Effector memory CD4-positive, alpha-beta T cell (primary cell): ENCODE data around the gene ASH1L.
"Not testable (repeated sequence)": the region's sequence is repeated elsewhere in the genome, so short reads cannot be mapped to it uniquely, and the experiment has no call there.

Experiments used
- DNase-seq, 3 donors: peaks; one replicate each; pipeline ENCODE4 v3.0.0-alpha.2; 2020
- H3K27ac ChIP-seq: 2 replicates; pipeline ENCODE4 v1.7.0; 2013; ENCODE audit warnings: mild to moderate bottlenecking, low read length, moderate library complexity; ENCODE audit not compliant: insufficient read depth, poor library complexity, severe bottlenecking
- H3K27me3 ChIP-seq: replicated peaks from 2 replicates; pipeline ENCODE4 v1.7.0; 2013; ENCODE audit warnings: mild to moderate bottlenecking, low read length; ENCODE audit not compliant: insufficient read depth, control insufficient read depth, poor library complexity, severe bottlenecking
- H3K36me3 ChIP-seq: 2 replicates; pipeline ENCODE4 v1.7.0; 2013; ENCODE audit warnings: mild to moderate bottlenecking, low read length, moderate library complexity; ENCODE audit not compliant: control insufficient read depth, insufficient read depth
- H3K4me1 ChIP-seq: 2 replicates; pipeline ENCODE4 v1.7.0; 2013; ENCODE audit warnings: low read length, mild to moderate bottlenecking; ENCODE audit not compliant: control insufficient read depth, insufficient read depth, poor library complexity, severe bottlenecking
- H3K4me3 ChIP-seq: 2 replicates; pipeline ENCODE4 v1.7.0; 2013; ENCODE audit warnings: low read length, low read depth, mild to moderate bottlenecking; ENCODE audit not compliant: insufficient read depth, poor library complexity, severe bottlenecking
- H3K9me3 ChIP-seq: 2 replicates; pipeline ENCODE4 v1.7.0; 2013; ENCODE audit warnings: mild to moderate bottlenecking, low read length, moderate library complexity; ENCODE audit not compliant: control insufficient read depth

ASH1L gene

GRCh38 chr1:155360051-155360450 is 202.6 kb downstream of the ASH1L start:
- H3K27ac ChIP-seq, result no peak overlapping the region
- H3K4me1 ChIP-seq, result no peaks in the 10 kb centered on the region
- H3K4me3 ChIP-seq, result no peak overlapping the region
- no peaks in the 10 kb centered on the region for H3K9me3 ChIP-seq
- H3K27me3 ChIP-seq, result no peaks in the 10 kb centered on the region
- no peak for DNase-seq
- H3K36me3 ChIP-seq, result peaks cover 31% of the 10 kb centered on the region

GRCh38 chr1:155352631-155353030 is 210.0 kb downstream of the ASH1L start:
- H3K9me3 ChIP-seq, result no peaks in the 10 kb centered on the region
- no peak overlapping the region for H3K4me3 ChIP-seq
- H3K4me1 ChIP-seq, result no peaks in the 10 kb centered on the region
- no peak for DNase-seq
- peaks cover 64% of the 10 kb centered on the region for H3K36me3 ChIP-seq
- no peak overlapping the region for H3K27ac ChIP-seq
- no peaks in the 10 kb centered on the region for H3K27me3 ChIP-seq

GRCh38 chr1:155342842-155343241 is 219.8 kb downstream of the ASH1L start:
- Histone ChIP-seq H3K36me3 (peaks cover 76% of the 10 kb centered on the region), H3K27me3 (no peaks in the 10 kb centered on the region), H3K9me3 (no peaks in the 10 kb centered on the region), H3K4me1 (no peaks in the 10 kb centered on the region), H3K4me3 (no peak overlapping the region), H3K27ac (no peak overlapping the region)
- no peak for DNase-seq

GRCh38 chr1:155339515-155340097 is 223.0 kb downstream of the ASH1L start:
- no peak overlapping the region for H3K4me3 ChIP-seq
- H3K27ac ChIP-seq, result no peak overlapping the region
- DNase-seq, result no peak
- no peaks in the 10 kb centered on the region for H3K27me3 ChIP-seq
- H3K9me3 ChIP-seq, result no peaks in the 10 kb centered on the region
- no peaks in the 10 kb centered on the region for H3K4me1 ChIP-seq
- peaks cover 71% of the 10 kb centered on the region for H3K36me3 ChIP-seq

- no peak for DNase-seq
- no peaks in the 10 kb centered on the region for H3K4me1 ChIP-seq
- no peaks in the 10 kb centered on the region for H3K9me3 ChIP-seq
- no peaks in the 10 kb centered on the region for H3K27me3 ChIP-seq
- H3K4me3 ChIP-seq, result no peak overlapping the region
- H3K27ac ChIP-seq, result no peak overlapping the region
- H3K36me3 ChIP-seq, result peaks cover 50% of the 10 kb centered on the region
Observed at GRCh38 chr1:155334962-155335361, 227.6 kb downstream of the ASH1L start.

- Histone ChIP-seq H3K36me3 (peaks cover 20% of the 10 kb centered on the region), H3K9me3 (no peaks in the 10 kb centered on the region), H3K4me1 (peaks cover 3% of the 10 kb centered on the region), H3K27me3 (no peaks in the 10 kb centered on the region), H3K27ac (no peak overlapping the region), H3K4me3 (no peak overlapping the region)
- no peak for DNase-seq
Observed at GRCh38 chr1:155329980-155330598, 232.5 kb downstream of the ASH1L start.

- H3K4me1 ChIP-seq, H3K27me3 ChIP-seq, H3K27ac ChIP-seq, H3K9me3 ChIP-seq, H3K4me3 ChIP-seq, DNase-seq: not testable (repeated sequence)
- peaks cover 14% of the 10 kb centered on the region for H3K36me3 ChIP-seq
Observed at GRCh38 chr1:155328856-155329255, 233.7 kb downstream of the ASH1L start.

- DNase-seq, result no peak
- H3K36me3 ChIP-seq, result peaks cover 14% of the 10 kb centered on the region
Observed at GRCh38 chr1:155327981-155328380, 234.6 kb downstream of the ASH1L start.

GRCh38 chr1:155326631-155327037 is 236.0 kb downstream of the ASH1L start:
- Histone ChIP-seq H3K4me3 (no peak overlapping the region), H3K27ac (no peak overlapping the region), H3K27me3 (no peaks in the 10 kb centered on the region), H3K4me1 (peaks cover 5% of the 10 kb centered on the region), H3K9me3 (no peaks in the 10 kb centered on the region), H3K36me3 (peaks cover 14% of the 10 kb centered on the region)
- DNase-seq, result no peak

More at GRCh38 chr1:155327981-155328380, 234.6 kb downstream of the ASH1L start:
- no peak overlapping the region for H3K27ac ChIP-seq
- peaks cover 5% of the 10 kb centered on the region for H3K4me1 ChIP-seq
- no peak overlapping the region for H3K4me3 ChIP-seq
- no peaks in the 10 kb centered on the region for H3K27me3 ChIP-seq
- H3K9me3 ChIP-seq, result no peaks in the 10 kb centered on the region

GRCh38 chr1:155326020-155326526 is 236.5 kb downstream of the ASH1L start:
- Histone ChIP-seq H3K4me1 (peaks cover 10% of the 10 kb centered on the region), H3K36me3 (peaks cover 13% of the 10 kb centered on the region), H3K9me3 (no peaks in the 10 kb centered on the region), H3K4me3 (no peak overlapping the region), H3K27ac (no peak overlapping the region), H3K27me3 (no peaks in the 10 kb centered on the region)
- no peak for DNase-seq
